HK-2 (cell line): Measurements from ENCODE around the gene SORCS1.

ENCODE experiments used
- DNase-seq: peaks from one replicate; pipeline ENCODE4 v3.0.0-alpha.2; 2018; ENCODE audit not compliant: unreplicated experiment

The SORCS1 gene

DNA sequence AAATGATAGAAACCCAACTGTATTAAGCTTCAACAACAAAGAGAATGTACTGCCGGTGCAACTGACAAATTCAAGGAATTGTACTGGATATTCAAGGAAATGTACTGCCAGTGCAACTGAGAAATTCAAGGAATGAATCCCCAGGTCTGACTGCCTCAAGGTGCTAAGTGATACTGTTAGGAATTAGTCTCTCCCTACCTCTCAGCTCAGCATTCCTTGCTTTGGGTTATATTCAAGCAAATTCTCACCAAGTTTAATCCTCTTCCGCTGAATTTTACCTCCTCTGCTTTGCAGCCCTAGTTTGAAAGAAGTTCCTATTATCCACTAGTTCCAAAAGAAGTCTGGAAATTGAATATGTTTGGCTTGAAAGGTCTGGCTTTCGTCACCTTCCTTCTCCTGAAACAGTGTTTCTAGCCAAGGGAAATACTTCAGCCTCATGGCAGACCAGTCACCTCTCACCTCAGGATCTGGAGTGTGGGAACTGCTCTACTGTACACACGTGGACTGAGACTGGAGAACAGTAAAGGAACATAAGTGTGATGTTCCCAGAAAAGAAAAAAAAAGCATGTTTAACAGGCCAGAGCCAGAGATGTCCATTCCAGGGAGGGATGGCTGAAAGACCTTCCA, 60.4 kb downstream of the SORCS1 start:
- no peak for DNase-seq

GRCh38 chr10:107103174-107104025, 61.1 kb downstream of the SORCS1 start:
- DNase-seq: no peak

- no peak for DNase-seq
These were observed 66.2 kb downstream of the SORCS1 start for GRCh38 chr10:107098326-107098725.

DNA sequence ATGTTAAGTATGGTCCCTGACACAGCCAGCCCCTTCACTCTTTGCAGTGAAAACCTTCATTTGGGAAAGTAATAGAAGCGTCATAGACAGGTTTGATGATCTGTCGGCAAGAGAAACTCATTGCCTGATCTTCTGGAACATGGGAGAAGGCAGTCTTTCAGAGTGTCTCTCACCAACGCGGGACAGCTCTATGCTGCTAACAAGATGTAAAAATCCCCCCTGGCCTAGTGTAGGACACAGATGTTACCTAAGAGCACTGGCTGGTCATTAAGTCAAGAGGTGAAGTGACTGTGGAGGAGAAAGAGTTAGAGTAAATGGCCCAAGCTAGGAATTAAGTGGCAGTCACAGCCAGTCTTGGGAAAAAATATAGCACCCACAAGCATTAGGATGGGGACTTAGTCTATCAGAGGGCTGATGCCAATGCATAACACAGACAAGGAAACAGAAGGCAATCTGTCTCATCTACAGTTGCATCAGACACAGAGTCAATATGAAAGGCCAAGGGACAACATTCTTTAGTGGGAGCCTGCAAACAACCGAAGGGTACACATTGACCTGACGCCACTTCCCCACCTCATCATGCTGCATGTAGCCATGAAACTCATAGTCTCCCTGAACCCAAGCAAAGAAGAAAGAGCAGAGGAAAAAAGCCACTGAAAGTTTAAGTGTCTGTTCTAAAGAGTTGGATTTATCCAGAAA, 69.5 kb downstream of the SORCS1 start:
- DNase-seq: no peak

- DNase-seq: no peak
These were observed 72.2 kb downstream of the SORCS1 start for GRCh38 chr10:107092321-107092720.

DNA sequence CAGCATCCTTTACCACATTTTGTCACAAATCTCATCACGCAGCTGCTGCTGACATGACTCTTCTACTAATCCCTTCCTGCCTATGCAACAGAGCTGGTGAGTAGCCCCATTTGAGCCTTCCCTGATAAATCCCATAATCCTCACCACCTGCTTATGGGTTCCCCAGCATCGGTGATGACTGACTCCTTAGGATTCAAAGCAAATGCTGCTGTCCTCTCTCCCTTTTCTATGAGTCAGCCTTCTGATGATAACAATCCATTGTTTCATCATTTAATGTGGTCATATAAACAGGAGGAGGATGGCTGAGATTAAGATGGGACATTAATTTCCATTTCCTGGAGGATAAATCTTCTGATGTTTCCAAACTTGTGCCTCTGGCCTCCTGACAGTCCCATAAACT, 73.4 kb downstream of the SORCS1 start:
- no peak for DNase-seq

GRCh38 chr10:107085665-107086525, 78.6 kb downstream of the SORCS1 start:
- DNase-seq: no peak

GRCh38 chr10:107083388-107084009, 81.0 kb downstream of the SORCS1 start:
- no peak for DNase-seq

- DNase-seq: no peak
These were observed 82.9 kb downstream of the SORCS1 start for GRCh38 chr10:107081644-107082043.

- no peak for DNase-seq
These were observed 89.4 kb downstream of the SORCS1 start for GRCh38 chr10:107075117-107075516.

DNA sequence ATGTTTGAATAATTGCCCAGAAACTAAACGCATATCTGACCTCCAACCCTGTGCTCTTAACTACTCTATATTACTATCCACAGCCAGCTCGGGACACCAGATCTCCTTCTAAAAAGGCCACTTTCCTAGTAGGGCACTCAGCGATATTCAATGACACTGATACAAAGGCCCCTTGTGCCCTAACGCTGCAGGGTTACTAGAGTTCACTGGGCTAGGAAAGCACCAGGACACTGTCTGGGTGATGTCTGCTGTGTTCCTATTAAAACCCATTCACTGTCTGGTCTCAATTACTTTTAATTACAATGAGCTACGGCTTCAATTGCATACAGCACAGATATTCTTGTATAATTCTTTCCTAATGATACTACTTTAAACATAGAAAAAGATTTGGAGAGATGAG, 91.7 kb downstream of the SORCS1 start:
- no peak for DNase-seq

DNA sequence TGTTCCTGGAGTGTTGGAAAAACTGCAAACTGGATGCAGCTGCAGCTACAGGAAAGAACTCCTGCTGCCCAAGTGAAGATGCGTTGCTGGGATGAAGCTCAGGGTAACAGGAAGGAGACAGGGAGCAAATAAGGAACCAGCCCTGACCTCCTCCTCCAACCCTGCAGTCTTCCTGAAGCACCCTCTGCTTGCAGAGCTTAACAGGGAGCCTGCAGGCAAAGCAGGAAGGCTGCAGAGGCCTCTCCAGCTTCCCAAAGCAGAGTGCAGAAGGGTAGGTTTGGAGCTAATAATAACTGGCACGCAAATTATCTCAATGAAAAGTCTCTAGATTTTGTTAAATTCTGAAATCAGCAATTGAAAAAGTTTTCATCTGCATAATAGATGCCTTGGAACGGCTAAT, 92.5 kb downstream of the SORCS1 start:
- DNase-seq: no peak

DNA sequence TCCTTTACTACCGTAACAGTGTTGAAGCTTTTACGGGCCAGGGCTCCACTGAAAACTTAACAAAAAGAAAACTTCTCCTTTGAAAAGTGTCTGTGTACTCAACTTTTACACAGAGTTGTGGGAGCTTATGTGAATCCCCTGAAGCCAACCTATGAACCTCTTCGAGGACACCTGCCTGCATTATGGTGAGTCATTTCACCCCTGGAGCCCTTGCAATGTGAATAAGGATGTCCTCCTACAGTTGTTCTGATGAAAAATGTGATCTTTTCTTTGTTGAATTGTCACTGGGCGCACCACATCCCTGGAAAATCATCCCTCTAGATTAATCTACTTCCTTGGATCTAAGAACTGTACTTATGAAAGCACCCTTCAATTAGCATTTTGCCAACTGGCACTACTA, 93.2 kb downstream of the SORCS1 start:
- DNase-seq: no peak

DNA sequence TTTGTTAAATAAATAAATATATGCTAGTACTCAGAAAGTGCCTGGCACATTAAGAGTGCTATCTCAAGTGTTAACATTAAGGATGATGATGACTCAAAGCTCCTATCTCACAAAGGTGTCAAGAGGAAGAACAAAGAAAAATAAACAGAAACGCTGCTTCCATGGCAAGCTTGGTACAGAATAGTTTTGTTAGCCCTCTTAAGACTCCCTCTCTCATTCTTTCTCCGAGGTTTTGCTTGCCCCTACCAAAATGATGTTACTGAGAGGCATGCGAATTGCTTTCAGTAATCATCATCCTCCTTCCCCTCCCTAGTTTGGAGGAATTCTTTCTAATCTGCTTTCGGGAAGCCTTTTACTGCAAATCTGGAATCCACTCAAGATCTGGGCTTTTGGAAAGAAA, 96.7 kb downstream of the SORCS1 start:
- no peak for DNase-seq

DNA sequence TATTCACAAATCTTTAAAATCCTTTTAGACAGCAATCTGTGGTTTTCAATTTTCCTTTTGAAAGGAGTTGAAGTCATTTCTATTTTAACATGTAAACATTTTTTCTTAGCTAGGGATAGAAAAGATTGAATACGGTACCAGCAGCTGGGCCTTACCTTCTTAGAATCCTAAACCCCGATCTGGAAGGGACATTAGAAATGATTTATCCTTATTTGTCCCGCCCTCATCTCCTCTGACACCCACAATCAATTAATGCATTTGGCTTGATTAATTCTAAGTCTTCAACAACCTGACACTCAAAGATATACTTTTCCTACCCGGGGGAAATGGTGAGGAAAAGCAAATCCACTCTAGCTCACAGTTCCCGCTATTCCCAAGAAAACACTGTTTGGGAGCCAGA, 100.4 kb downstream of the SORCS1 start:
- no peak for DNase-seq

DNA sequence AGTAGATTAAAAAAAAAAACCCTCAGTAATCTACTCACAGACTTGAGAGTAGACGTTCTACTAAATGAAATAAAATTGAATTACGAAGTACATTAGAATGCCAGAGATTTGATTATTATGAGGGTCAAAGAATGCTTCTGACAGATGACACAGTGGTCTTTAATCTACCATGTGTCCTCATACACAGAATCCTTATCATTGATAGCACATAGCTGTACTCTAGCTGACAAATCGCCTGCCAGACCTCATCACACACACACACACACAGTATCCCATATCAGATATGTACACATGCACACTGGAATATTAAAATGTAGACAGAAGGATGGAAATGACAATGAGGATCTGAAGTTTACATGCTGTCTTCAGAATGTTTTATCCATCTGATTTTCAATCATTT, 104.6 kb downstream of the SORCS1 start:
- no peak for DNase-seq

DNA sequence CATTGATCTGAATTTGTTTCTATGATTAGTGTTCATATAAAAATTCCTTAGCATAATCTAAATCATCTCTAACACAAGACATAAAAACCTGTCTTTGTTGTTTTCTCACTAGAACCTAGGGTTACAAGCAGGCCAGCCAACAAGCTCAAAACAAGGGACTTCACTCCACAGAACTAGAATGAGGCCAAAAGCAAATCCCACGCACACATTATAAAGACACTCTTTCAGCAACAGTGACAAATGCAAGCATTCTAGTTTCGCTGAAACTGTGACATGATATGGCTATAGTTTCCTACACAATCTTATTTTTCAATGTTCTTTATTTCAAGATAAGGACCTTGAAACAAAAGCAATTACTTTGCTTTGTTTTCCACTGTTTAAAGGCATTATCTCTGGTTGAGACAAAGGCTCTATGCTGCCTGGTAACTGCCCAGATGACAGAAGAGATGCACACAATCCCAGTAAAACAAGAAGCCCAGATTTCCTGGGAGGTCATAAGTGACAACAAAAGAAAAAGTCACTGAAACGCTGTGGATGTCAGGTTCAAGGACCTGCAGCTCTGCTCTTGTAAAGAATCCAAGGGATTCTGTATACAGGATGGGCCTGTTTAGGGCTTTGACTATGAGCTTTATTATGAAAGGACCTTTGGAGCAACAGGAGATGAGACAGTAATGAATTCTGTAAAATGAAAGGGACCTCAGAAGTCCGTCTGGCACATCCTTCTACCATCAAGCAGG, 105.3 kb downstream of the SORCS1 start:
- no peak for DNase-seq

DNA sequence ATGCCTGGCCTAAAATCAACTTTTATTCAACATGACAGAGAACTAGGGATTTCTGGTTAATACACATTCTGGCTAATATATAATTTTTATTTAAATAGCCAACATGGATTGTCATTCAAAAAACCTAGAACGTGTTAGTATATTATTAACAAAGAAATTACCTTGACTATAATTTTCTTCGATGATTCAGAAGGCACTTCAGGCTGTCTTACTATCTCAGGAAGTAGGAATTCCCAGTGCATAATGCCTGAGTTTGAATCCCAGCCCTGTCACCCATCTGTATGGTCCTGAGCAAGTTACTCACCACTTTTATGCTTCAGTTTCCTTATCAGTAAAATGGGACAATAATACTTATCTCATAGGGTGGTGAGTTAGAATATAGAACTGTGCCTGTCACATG, 106.2 kb downstream of the SORCS1 start:
- DNase-seq: no peak

- no peak for DNase-seq
These were observed 108.3 kb downstream of the SORCS1 start for GRCh38 chr10:107056182-107056581.

GRCh38 chr10:107054469-107055156, 109.9 kb downstream of the SORCS1 start:
- DNase-seq: no peak
